Activated CD8-positive, alpha-beta memory T cell treated with anti-CD3 and anti-CD28 coated beads, Interleukin-2, amount 50 U/mL, for 24 hours (primary cell): ENCODE measurements around the gene HS3ST4.
"Not testable (repeated sequence)": the region's sequence is repeated elsewhere in the genome, so short reads cannot be mapped to it uniquely, and the experiment has no call there.

Source experiments
- DNase-seq: peaks from one replicate; pipeline ENCODE4 v3.0.0-alpha.2; 2020; ENCODE audit errors: extremely low read depth

Gene HS3ST4

DNA sequence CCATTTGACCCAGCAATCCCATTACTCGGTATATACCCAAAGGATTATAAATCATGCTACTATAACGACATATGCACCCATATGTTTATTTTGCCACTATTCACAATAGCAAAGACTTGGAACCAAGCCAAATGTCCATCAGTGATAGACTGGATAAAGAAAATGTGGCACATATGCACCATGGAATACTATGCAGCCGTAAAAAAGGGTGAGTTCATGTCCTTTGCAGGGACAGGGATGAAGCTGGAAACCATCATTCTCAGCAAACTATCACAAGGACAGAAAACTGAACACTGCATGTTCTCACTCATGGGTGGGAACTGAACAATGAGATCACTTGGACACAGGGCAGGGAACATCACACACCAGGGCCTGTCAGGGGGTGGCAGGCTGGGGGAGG lies 406.4 kb downstream of the HS3ST4 start:
- not testable (repeated sequence) for DNase-seq

GRCh38 chr16:26102369-26102768 lies 410.6 kb downstream of the HS3ST4 start:
- no peak for DNase-seq

- no peak for DNase-seq
Measured at GRCh38 chr16:26108836-26109505, 417.2 kb downstream of the HS3ST4 start.

GRCh38 chr16:26111900-26112299 lies 420.1 kb downstream of the HS3ST4 start:
- no peak for DNase-seq

DNA sequence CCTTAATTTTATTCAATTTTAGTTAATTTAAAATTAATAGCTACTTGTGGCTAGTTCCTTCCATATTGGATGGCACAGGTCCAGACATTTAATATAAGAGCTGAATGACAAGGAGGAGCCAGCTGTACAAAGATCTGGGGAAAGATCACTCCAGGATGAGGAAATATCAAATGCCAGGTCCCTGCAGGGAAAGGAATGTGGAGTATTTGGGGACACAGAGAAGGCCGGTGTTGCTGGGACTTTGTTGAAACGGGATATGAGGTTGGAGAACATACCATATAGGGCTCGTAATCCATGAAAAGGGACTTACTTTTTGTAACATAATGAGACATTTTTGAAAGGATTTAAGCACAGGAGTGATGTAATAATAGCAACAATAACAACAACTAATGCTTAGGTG lies 426.8 kb downstream of the HS3ST4 start:
- no peak for DNase-seq

DNA sequence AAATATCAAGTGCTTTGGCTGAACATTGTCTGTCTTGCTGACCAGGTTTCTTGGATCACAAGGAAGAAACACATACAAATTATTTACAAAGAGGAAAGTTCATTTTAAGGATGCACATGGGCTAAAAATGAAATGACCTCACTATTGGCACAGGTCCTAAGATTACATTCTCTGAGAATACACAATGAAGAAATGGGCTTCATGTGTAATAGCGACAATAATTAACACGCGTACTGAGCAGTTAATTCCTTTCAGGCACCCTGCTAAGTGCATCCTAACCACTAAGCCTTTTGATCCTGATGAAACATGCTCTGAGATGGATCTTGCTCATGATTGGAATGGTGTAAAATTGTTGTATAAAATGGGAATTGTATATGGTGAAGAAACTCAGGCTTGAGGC lies 429.0 kb downstream of the HS3ST4 start:
- no peak for DNase-seq

- no peak for DNase-seq
Measured at GRCh38 chr16:26128296-26128695, 436.5 kb downstream of the HS3ST4 start.

DNA sequence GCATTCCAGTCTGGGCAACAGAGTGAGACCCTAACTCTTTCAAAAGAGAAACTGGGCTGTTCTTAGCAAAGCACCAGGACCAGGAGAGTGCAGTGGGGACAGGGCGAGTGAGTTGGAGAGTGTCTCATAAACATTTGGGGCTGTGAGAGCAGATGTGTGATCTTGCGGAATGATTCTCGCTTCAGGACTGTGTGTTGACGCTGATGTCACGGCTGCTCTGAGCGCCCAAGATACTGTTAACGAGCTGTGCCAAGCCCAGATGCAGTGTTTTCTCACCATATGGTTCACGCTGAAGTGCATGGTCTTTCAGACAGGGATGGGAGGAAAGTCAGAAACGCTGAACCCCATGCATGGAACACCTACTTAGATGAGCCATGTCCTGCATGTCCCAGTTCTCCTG lies 438.2 kb downstream of the HS3ST4 start:
- no peak for DNase-seq

DNA sequence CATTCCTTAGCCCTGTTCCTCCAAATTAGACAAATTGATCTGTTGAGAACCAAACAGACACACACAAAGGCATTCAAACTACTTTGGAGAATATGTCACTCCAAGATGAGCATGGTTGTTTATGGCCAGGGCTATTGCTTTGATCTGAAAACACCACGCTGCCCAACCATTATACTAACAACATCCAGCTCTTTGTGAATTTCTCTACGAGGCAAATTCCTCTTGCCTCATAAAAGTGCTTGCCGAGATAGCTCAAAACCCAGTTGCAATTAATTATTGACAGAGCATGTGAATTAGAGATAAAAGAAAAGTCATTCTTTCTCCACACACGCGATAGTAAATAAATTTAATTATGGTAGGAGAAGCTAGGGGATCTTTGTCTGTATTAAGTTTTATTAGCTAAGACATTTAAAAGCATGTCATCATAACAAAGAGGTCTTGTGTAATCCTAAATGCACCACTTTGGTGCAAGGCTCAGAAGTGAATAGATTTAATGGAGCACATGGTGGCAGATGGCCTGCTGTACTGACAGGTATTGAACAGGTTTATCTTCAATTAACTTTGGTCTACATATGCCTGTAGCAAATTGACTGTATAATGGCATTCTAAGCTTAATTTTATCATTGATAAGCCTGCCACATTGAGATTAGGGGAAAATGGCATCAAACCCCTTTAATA lies 441.8 kb downstream of the HS3ST4 start:
- no peak for DNase-seq

DNA sequence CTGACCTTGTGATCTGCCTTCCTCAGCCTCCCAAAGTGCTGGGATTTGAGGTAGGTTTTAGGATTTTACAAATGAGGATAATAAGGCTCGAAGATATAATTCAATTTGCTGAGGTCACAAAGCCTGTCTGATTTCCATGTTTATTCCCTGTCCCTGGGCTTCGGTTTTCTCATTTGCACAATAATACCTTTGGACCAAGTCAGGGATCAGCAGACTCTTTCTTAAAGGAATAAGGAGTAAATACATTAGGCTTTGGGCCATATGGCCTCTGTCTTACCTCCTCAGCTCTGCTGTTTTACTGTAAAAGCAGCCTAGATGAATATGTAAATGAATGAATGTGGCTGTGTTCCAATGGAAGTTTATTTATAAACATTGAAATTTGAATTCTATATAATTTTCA lies 442.8 kb downstream of the HS3ST4 start:
- DNase-seq: no peak

DNA sequence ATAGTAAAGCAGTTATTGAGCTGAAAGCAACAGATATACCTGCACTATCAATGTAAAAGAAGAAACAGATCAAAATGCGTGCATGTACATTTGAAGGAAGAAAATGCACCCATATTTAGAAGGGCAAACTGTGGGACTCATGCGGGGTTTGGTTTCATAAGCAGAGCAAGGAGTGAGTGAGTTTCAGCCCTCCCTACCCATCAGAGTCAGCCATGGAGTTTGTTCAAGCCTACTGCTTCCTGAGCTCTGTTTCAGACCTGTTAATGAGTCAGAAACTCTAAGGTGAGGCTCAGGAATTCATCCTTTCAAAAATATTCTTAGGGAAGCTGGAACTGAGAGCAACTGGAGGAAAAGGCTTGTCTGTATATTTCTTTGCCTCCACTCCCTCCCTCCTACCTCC lies 446.2 kb downstream of the HS3ST4 start:
- no peak for DNase-seq

DNA sequence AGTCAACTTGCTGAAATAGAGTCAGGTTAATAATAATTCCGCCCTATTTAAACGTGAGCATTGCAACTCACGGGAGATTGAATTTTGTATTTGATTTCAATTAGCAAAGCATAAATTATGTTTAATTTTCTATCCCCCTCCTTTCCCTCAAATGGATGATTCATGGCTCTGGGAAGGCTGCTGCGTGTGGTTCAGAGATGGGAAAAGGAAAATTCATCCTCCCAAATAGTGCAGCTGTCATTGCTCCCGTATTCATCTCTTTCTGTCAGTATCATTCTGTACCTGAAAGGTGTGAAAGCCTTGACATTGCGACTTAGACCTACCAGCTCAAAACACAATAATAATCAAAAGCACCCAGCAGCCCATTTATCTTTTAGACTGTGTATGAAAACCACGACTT lies 447.3 kb downstream of the HS3ST4 start:
- no peak for DNase-seq

DNA sequence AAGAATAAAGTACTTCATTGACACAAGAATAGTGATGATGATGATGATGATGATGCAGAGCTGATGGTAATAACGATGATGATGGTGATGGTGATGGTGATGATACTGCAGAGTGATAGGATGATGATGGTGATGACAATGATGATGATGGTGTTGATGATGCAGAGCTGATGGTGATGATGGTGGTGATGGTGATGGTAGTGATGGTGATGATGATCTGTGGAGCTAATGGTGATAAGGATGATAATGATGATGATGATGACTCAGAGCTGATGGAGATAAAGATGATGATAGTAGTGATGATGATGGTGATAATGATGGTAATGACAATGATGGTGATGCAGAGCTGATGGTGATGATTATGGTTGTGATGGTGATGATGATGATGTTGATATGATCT lies 448.1 kb downstream of the HS3ST4 start:
- no peak for DNase-seq

DNA sequence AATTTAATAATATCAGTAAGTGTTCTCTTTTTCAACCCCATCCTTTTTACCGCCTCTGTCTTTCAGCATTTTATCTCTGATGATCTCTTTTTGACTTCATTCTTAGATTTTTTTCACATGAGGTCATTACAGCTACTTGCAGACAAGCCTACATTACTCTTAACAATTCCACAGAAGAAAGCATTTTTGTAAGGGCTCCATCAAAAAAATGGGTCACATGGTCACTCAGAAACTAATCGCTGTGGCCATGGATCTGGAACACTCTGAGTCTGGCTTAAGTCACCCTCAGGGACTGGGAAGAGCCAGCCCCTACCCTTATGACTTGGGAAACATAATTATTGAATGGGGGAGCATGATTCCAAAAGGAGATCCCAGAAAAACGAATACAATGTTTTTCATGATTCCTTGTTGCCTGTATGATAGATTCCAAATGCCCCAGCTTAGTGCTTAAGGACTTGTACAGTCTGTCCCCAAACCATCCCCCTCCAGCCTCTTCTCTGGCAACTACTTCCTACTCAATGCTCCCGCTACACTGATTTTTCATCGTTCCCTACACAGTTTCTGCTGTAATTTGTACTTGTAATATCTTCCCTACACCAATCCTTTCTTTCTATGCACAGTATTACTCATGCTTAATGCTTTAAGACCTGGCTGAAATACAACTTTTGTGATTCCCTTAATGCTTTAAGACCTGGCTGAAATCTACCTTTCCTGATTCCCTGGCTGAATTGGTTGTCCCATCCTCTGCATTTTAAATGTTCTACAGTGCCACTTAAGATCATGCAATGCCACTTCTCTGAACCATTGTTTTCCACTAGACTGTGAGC lies 457.8 kb downstream of the HS3ST4 start:
- no peak for DNase-seq

DNA sequence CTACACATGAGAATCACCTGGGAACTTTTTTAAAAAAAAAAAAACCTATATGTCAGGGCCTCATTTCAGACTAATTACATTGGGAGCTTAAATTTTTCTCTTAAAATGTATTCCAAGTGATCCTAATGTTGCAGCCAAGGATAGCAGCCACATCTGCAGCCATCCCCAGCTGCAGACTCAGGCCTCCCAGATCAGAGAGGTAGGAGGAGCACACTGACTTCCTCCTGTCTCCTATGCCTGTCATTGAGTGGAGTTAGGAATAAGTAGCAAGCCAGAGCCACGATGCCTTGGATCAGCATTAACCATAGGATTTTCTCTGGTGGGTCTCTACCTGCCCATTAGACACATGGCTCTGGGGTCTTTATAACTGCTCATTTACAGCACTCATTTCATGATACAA lies 463.5 kb downstream of the HS3ST4 start:
- no peak for DNase-seq

DNA sequence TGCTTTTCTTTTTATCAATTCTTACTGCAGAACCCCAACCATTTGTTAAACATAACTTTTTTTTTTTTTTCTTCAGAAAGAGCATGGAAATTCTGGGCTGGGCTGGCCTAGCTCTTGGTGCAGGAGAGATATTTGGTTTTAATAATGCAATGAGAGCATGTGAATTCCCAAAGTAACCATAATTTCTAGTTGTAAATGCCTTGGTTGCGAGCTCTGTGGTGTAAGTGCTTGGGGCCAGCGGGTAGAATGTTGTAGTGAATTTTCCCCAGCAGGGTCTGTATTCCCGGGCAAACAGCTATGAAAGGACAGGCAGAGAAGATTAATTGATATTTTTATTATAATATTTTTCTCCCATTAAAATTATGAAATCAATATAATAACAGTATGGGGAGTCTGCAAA lies 465.6 kb downstream of the HS3ST4 start:
- no peak for DNase-seq

- no peak for DNase-seq
Measured at GRCh38 chr16:26158142-26158759, 466.5 kb downstream of the HS3ST4 start.

DNA sequence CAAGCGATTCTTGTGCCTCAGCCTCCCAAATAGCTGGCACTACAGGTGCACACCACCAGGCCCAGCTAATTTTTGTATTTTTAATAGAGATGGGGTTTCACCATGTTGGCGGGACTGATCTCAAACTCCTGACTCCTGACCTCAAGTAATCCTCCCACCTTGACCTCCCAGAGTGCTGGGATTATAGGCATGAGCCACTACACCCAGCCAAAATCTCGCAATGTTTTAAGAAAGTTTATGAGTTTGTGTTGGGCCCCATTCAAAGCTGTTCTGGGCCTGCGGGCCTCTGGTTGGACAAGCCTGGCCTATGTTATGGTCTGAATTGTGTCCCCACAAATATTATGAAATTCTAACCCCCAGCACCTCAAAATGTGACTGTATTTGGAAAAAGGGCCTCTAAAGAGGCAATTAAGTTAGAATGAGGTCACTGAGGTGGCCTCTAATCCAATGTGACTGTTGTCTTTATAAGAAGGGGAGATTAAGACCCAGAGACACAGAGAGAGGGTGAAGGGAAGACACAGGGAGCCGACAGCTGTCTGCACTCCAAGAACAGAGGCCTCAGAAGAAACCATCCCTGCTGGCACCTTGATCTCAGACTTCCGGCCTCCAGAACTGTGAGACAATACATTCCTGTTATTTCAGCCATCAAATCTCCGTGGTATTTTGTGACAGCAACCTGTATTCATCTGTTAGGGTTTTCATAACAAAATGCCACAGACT lies 469.9 kb downstream of the HS3ST4 start:
- no peak for DNase-seq

DNA sequence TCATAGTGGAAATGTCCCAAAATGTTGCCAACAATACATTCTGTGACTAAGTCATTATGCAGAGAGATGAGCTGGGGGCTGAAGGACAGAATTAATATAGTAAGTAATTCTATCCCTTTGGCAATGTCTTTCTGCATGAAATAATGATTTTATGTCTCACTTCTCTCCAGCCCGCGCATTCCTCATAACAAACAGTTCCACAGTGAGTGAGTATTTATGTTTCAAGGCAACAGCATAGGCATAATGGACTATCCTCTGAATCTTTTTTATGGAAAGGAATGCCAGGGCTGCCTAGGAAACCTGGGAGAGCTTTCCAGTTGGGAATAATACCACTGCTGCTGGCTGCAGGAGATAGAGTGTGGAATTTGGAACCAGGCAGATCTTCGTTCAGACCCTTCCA lies 477.7 kb downstream of the HS3ST4 start:
- no peak for DNase-seq

GRCh38 chr16:26175944-26176343 lies 484.2 kb downstream of the HS3ST4 start:
- DNase-seq: no peak

DNA sequence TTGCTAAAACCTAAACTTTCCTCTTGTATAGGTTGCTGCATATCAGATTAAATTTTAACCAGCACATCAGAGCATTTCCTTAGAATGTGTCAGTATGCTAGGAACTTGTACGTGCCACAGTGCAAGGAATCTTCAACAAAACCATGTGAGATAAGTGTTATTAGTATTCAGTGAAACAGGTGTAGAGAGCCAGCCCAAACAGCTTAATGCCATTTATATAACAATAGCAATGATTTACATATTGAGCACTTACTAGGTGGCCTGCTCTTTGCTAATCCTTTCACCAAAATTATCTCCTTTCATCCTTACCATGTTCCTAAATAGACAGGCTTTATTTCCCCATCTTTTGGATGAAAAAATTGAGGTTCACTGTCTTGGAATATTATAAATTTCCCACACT lies 485.7 kb downstream of the HS3ST4 start:
- no peak for DNase-seq

GRCh38 chr16:26178298-26178697 lies 486.5 kb downstream of the HS3ST4 start:
- DNase-seq: no peak
